Measurements from ENCODE around the gene STXBP2. TPM values are rescaled to one million over a fixed set of nuclear protein-coding genes. Genes with fewer than 3 reads are reported as not detected.

The STXBP2 gene
- polyA plus RNA-seq, 1 of the 3 experiments (the other 2 are of a cell fraction) = 4.7 TPM

DNA sequence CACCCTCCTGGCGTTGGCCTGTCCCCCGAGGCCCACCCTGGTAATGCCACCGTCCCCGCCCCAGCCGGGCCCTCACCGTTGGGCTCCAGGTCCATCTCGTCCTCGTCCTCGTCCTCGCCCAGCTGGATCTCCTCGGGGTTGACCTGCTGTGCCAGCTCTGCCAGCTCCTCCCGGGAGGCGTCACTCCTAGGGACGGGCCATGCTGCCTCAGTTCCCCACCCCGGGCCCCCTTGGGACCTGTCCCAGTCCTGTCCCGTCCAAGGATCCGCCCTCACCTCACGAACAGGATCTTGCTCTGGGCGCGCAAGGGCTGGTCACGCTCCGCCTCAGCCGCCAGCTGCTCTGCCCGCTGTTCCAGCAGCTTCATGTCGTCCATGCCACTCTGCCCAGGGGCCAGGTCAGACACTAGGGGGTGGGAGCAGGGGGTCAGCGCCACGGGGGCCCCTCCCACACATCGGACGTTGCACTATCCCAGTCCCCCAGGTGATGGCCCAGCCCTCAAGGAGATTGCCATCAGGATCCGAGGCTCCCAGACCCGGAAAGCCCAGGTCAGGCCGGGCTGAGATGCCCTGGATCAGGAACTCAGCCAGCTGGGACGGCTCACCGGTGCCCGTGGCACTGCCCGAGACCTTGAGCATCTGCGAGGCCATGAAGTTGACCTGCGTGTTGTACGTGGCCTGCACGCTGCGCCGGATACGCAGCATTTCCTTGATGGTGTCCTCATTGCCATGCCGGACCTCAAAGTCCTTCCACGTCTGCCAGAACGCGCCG is 17.1 kb upstream of the STXBP2 start:
- no peak overlapping the region; a peak in 1 of 4 replicates for H3K4me3 ChIP-seq (ENCODE audit: low read depth in 2 of 2, low read length in 1 of 2)
- no peaks in the 10 kb centered on the region for H3K9me3 ChIP-seq
- ChIA-PET CTCF (interaction anchor here (1.2 to 4.1 kb wide), 7 partner anchors 11 to 180 kb away, joined by 3 to 40 read pairs (median 8); partner anchors contain the start of genes PET100, TRAPPC5 and XAB2), POLR2A (interaction anchor here (1.4 to 2.6 kb wide), 6 partner anchors 10 to 52 kb away, joined by 3 to 16 read pairs (median 5); partner anchors contain the start of genes CAMSAP3, PCP2, PET100 and XAB2)
- 83% methylated on average over 23 of the region's 48 CpGs for WGBS (ENCODE audit: low lambda C conversion rate)
- peak overlapping the region in 1 of 2 experiments; percentile 98; a peak in 2 of 4 replicates for H3K27ac ChIP-seq (ENCODE audit: low read depth in 2 of 2, low read length in 1 of 2)
- DNase-seq = no peak
- H3F3A ChIP-seq (replicated peaks; ENCODE audit: insufficient read depth) = peaks cover 4% of the 10 kb centered on the region
- H3K9me2 ChIP-seq = no peaks in the 10 kb centered on the region
- H4K20me1 ChIP-seq (ENCODE audit: insufficient read depth) = no peaks in the 10 kb centered on the region
- H2AFZ ChIP-seq (ENCODE audit: low read depth) = no peak overlapping the region
- H3K27me3 ChIP-seq (ENCODE audit: insufficient read depth) = no peaks in the 10 kb centered on the region
- H3K36me3 ChIP-seq (replicated peaks in 1 of 2; ENCODE audit: control insufficient read depth in 1 of 2, insufficient read depth in 2 of 2, low read length in 1 of 2) = peaks cover 3 to 45% of the 10 kb centered on the region in 2 experiments
- H3K79me2 ChIP-seq (ENCODE audit: insufficient read depth) = no peaks in the 10 kb centered on the region
- no peak overlapping the region for H3K4me2 ChIP-seq
- H3K4me1 ChIP-seq (ENCODE audit: control insufficient read depth in 1 of 2, insufficient read depth in 2 of 2, low read depth in 1 of 2, low read length in 1 of 2) = peaks cover 0 to 42% of the 10 kb centered on the region in 2 experiments; a peak in 1 of 4 replicates
- H3K9ac ChIP-seq = no peak overlapping the region
- TF ChIP-seq, protein P1, sequence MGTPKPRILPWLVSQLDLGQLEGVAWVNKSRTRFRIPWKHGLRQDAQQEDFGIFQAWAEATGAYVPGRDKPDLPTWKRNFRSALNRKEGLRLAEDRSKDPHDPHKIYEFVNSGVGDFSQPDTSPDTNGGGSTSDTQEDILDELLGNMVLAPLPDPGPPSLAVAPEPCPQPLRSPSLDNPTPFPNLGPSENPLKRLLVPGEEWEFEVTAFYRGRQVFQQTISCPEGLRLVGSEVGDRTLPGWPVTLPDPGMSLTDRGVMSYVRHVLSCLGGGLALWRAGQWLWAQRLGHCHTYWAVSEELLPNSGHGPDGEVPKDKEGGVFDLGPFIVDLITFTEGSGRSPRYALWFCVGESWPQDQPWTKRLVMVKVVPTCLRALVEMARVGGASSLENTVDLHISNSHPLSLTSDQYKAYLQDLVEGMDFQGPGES (IDR thresholded peaks at IDR 0.05; ENCODE audit: low read depth, low read length) = no peak
- TF ChIP-seq, protein P2, sequence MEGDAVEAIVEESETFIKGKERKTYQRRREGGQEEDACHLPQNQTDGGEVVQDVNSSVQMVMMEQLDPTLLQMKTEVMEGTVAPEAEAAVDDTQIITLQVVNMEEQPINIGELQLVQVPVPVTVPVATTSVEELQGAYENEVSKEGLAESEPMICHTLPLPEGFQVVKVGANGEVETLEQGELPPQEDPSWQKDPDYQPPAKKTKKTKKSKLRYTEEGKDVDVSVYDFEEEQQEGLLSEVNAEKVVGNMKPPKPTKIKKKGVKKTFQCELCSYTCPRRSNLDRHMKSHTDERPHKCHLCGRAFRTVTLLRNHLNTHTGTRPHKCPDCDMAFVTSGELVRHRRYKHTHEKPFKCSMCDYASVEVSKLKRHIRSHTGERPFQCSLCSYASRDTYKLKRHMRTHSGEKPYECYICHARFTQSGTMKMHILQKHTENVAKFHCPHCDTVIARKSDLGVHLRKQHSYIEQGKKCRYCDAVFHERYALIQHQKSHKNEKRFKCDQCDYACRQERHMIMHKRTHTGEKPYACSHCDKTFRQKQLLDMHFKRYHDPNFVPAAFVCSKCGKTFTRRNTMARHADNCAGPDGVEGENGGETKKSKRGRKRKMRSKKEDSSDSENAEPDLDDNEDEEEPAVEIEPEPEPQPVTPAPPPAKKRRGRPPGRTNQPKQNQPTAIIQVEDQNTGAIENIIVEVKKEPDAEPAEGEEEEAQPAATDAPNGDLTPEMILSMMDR (IDR thresholded peaks at IDR 0.05) = no peak
- no peak for TF ChIP-seq SIN3A (IDR thresholded peaks at IDR 0.05; ENCODE audit: borderline replicate concordance, low read depth, low read length)
- TF ChIP-seq, protein P3, sequence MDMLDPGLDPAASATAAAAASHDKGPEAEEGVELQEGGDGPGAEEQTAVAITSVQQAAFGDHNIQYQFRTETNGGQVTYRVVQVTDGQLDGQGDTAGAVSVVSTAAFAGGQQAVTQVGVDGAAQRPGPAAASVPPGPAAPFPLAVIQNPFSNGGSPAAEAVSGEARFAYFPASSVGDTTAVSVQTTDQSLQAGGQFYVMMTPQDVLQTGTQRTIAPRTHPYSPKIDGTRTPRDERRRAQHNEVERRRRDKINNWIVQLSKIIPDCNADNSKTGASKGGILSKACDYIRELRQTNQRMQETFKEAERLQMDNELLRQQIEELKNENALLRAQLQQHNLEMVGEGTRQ (IDR thresholded peaks at IDR 0.05; ENCODE audit: borderline replicate concordance, low read depth, low read length) = no peak

DNA sequence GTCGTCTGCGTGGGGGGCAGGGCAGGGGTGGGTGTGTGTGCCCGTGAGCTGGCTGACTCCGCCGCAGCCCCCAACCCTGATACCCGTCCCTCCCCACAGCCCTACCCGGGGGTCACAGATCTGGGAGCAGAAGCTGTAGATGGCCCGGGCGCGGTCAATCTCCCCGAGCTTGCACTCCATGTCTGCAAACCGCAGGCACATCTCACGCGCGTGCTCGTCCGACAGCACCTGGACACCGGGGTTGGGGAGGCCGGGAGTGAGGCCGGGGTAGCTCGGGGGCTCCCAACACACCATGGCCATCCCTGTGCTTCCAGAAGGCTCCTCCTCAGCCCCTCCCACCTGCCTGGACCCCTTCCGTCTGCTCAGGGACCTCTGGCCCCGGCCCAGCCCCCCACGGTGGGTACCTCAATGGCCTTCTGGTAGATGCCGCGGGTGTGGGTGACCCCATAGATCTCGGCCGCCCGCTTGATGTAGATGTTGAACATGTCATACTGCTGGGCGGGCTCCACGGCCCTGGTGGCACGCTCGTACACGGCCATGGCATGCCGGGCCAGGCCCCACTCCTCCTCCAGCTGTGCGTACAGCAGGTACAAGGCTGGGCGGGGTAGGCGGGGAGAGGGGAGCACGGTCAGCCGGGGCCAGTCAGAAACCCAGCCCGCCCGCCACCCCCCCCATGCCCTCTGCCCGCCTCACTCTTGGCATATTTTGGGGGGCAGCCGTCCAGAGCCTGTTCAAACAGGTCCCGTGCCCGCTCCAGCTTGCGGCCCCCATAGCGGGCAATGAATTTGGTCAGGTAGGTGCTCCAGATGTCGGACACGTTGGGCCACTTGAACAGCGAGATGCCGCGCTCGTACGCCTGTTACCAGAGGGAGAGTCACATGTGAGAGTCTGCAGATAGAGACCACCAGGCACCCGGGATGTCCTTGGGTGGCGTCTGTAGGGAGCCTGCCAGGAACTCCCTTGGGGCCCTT is 16.2 kb upstream of the STXBP2 start:
- peaks cover 3 to 51% of the 10 kb centered on the region in 2 experiments for H3K36me3 ChIP-seq (replicated peaks in 1 of 2; ENCODE audit: control insufficient read depth in 1 of 2, insufficient read depth in 2 of 2, low read length in 1 of 2)
- H3K9me3 ChIP-seq = no peaks in the 10 kb centered on the region
- peaks cover 0 to 42% of the 10 kb centered on the region in 2 experiments; a peak in 1 of 4 replicates for H3K4me1 ChIP-seq (ENCODE audit: control insufficient read depth in 1 of 2, insufficient read depth in 2 of 2, low read depth in 1 of 2, low read length in 1 of 2)
- H3K4me3 ChIP-seq (ENCODE audit: low read depth in 2 of 2, low read length in 1 of 2) = no peak overlapping the region
- POLR2A ChIA-PET = interaction anchor here (2.6 kb wide), 1 partner anchor 9 kb away, joined by 16 read pairs; the partner anchor contains the start of genes PET100 and XAB2
- H3K4me2 ChIP-seq = no peak overlapping the region
- H4K20me1 ChIP-seq (ENCODE audit: insufficient read depth) = no peaks in the 10 kb centered on the region
- H3K27ac ChIP-seq (ENCODE audit: low read depth in 2 of 2, low read length in 1 of 2) = peak overlapping the region in 1 of 2 experiments; percentile 98; a peak in 2 of 4 replicates
- CTCF ChIA-PET = interaction anchor here (1.2 to 4.1 kb wide), 4 partner anchors 10 to 179 kb away, joined by 3 to 40 read pairs (median 7); partner anchors contain the start of genes PET100 and XAB2
- H3F3A ChIP-seq (replicated peaks; ENCODE audit: insufficient read depth) = peaks cover 4% of the 10 kb centered on the region
- no peaks in the 10 kb centered on the region for H3K79me2 ChIP-seq (ENCODE audit: insufficient read depth)
- no peak overlapping the region for H3K9ac ChIP-seq
- H2AFZ ChIP-seq (ENCODE audit: low read depth) = no peak overlapping the region
- 95% methylated on average over 25 of the region's 57 CpGs for WGBS (ENCODE audit: low lambda C conversion rate)
- no peaks in the 10 kb centered on the region for H3K9me2 ChIP-seq
- DNase-seq = no peak
- no peaks in the 10 kb centered on the region for H3K27me3 ChIP-seq (ENCODE audit: insufficient read depth)
- TF ChIP-seq, protein P4, sequence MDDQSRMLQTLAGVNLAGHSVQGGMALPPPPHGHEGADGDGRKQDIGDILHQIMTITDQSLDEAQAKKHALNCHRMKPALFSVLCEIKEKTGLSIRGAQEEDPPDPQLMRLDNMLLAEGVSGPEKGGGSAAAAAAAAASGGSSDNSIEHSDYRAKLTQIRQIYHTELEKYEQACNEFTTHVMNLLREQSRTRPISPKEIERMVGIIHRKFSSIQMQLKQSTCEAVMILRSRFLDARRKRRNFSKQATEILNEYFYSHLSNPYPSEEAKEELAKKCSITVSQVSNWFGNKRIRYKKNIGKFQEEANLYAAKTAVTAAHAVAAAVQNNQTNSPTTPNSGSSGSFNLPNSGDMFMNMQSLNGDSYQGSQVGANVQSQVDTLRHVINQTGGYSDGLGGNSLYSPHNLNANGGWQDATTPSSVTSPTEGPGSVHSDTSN (IDR thresholded peaks at IDR 0.05) = no peak
- TF ChIP-seq NRF1 (IDR thresholded peaks at IDR 0.05; ENCODE audit: low read depth, low read length) (no peak), NFIC (IDR thresholded peaks at IDR 0.05; ENCODE audit: borderline replicate concordance) (no peak), GABPA (IDR thresholded peaks at IDR 0.05; ENCODE audit: low read depth) (no peak), TAF1 (IDR thresholded peaks at IDR 0.05; ENCODE audit: borderline replicate concordance, low read depth, low read length) (no peak), RXRA (IDR thresholded peaks at IDR 0.05; ENCODE audit: borderline replicate concordance, low read depth) (no peak), MXI1 (IDR thresholded peaks at IDR 0.05; ENCODE audit: low read depth, low read length) (no peak), CHD2 (IDR thresholded peaks at IDR 0.05; ENCODE audit: low read length, partially characterized antibody) (no peak), FOXM1 (IDR thresholded peaks at IDR 0.05; ENCODE audit: low read depth) (no peak), MEF2A (IDR thresholded peaks at IDR 0.05; ENCODE audit: borderline replicate concordance, low read depth) (no peak), EP300 (IDR thresholded peaks at IDR 0.05; ENCODE audit: borderline replicate concordance in 1 of 2, low read depth in 1 of 2, low read length in 1 of 2) (no peak), POLR2AphosphoS5 (IDR thresholded peaks at IDR 0.05; ENCODE audit: low read depth, low read length) (no peak), ELF1 (IDR thresholded peaks at IDR 0.05) (no peak)
- TF ChIP-seq, protein P5, sequence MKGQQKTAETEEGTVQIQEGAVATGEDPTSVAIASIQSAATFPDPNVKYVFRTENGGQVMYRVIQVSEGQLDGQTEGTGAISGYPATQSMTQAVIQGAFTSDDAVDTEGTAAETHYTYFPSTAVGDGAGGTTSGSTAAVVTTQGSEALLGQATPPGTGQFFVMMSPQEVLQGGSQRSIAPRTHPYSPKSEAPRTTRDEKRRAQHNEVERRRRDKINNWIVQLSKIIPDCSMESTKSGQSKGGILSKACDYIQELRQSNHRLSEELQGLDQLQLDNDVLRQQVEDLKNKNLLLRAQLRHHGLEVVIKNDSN (IDR thresholded peaks at IDR 0.05; ENCODE audit: borderline replicate concordance, low read depth) = no peak
